HepG2 (cell line): ENCODE results near the gene DENND5B. TPM values are rescaled to one million over a fixed set of nuclear protein-coding genes. Genes with fewer than 3 reads are reported as not detected.

Experiments used
- ERF ChIP-seq: IDR thresholded peaks from 2 replicates; pipeline ENCODE4 v1.6.1; 2018; ENCODE audit warnings: missing biosample characterization, missing genetic modification reagents
- HOXA3 ChIP-seq: sonication (generic); formaldehyde crosslinking; IDR thresholded peaks from 2 replicates; pipeline ENCODE4 v1.5.0; 2020; ENCODE audit warnings: missing genetic modification reagents
- NKX3-1 ChIP-seq: sonication (generic); formaldehyde crosslinking; IDR thresholded peaks from 2 replicates; pipeline ENCODE4 v1.5.0; 2020; ENCODE audit warnings: missing genetic modification reagents
- PCBP1 ChIP-seq: fragments of 200-400 bp; formaldehyde crosslinking; IDR thresholded peaks from 2 replicates; pipeline ENCODE4 v1.6.1; 2017; ENCODE audit warnings: mild to moderate bottlenecking, low read depth, low read length, borderline replicate concordance
- TFAP4 ChIP-seq: sonication (generic); IDR thresholded peaks from 2 replicates; pipeline ENCODE4 v1.6.1; 2016; ENCODE audit warnings: low read depth, borderline replicate concordance
- ZFAT ChIP-seq: sonication (generic); formaldehyde crosslinking; conservative IDR thresholded peaks from 2 replicates; pipeline ENCODE4 v1.8.1; 2023; ENCODE audit warnings: missing genetic modification reagents, inconsistent platforms
- ZFP82 ChIP-seq: sonication (generic); formaldehyde crosslinking; IDR thresholded peaks from 2 replicates; pipeline ENCODE4 v1.5.1; 2020; ENCODE audit warnings: mild to moderate bottlenecking, missing genetic modification reagents, borderline replicate concordance
- ZFYVE20 ChIP-seq: sonication (generic); formaldehyde crosslinking; IDR thresholded peaks from 2 replicates; pipeline ENCODE4 v1.8.0; 2023; ENCODE audit warnings: low read depth, mild to moderate bottlenecking, moderate library complexity, missing genetic modification reagents, borderline replicate concordance
- ZNF207 ChIP-seq: fragments of 450-650 bp; IDR thresholded peaks from 2 replicates; pipeline ENCODE4 v1.6.1; 2016; ENCODE audit warnings: antibody characterized with exemption, borderline replicate concordance
- ZNF441 ChIP-seq: sonication (generic); formaldehyde crosslinking; IDR thresholded peaks from 2 replicates; pipeline ENCODE4 v1.7.0; 2021; ENCODE audit warnings: missing genetic modification reagents, borderline replicate concordance
- ZNF564 ChIP-seq: sonication (generic); formaldehyde crosslinking; IDR thresholded peaks from 2 replicates; pipeline ENCODE4 v1.8.1; 2023; ENCODE audit warnings: mild to moderate bottlenecking, missing genetic modification reagents
- ZNF770 ChIP-seq: sonication (generic); formaldehyde crosslinking; IDR thresholded peaks from 2 replicates; pipeline ENCODE4 v1.5.0; 2020; ENCODE audit warnings: mild to moderate bottlenecking, missing genetic modification reagents
- polyA plus RNA-seq, 8 experiments: library from polyadenylated mRNA; depleted of rRNA in 3 of 8; stranded (reverse) in 7 of 8; unstranded in 1 of 8; fragments of >200 nt; fragmentation: Illumina TruSeq in 4 of 8; extraction: Trizol in 4 of 8; gene quantifications; 2 replicates each; pipeline versions ENCODE4 v1.2.1 to v1.2.3, GENCODE V29; 2011 to 2016; ENCODE audit warnings: low read depth in 4 of 8, missing spikeins in 1 of 8, mixed read lengths in 1 of 8; ENCODE audit not compliant: insufficient read depth in 1 of 8
- total RNA-seq, 5 experiments: library from RNA; depleted of rRNA; stranded (reverse); fragments of >200 nt; fragmentation: Illumina TruSeq; extraction: Trizol; gene quantifications; 2 replicates each; pipeline ENCODE4 v1.2.3, GENCODE V29; 2016; ENCODE audit warnings: low read depth in 1 of 5
- TF ChIP-seq, protein P1 (sequence below), 2 experiments: fragments of 450-650 bp in 1 of 2; sonication (generic) in 1 of 2; formaldehyde crosslinking in 1 of 2; IDR thresholded peaks; 2 replicates each; pipeline versions ENCODE4 v1.6.1 to v1.8.0; 2016 to 2022; ENCODE audit warnings: antibody characterized with exemption in 1 of 2, mild to moderate bottlenecking in 1 of 2, missing genetic modification reagents in 1 of 2
- TF ChIP-seq, protein P2 (sequence below): sonication (generic); formaldehyde crosslinking; IDR thresholded peaks from 2 replicates; pipeline ENCODE4 v1.8.0; 2022; ENCODE audit warnings: low read depth, missing genetic modification reagents

DENND5B gene
- total and polyA plus RNA-seq, 2 of the 13 experiments (the other 11 are each of a cell fraction or from before 2014, with no cell fraction given), result 14.7 to 18.7 TPM

DNA sequence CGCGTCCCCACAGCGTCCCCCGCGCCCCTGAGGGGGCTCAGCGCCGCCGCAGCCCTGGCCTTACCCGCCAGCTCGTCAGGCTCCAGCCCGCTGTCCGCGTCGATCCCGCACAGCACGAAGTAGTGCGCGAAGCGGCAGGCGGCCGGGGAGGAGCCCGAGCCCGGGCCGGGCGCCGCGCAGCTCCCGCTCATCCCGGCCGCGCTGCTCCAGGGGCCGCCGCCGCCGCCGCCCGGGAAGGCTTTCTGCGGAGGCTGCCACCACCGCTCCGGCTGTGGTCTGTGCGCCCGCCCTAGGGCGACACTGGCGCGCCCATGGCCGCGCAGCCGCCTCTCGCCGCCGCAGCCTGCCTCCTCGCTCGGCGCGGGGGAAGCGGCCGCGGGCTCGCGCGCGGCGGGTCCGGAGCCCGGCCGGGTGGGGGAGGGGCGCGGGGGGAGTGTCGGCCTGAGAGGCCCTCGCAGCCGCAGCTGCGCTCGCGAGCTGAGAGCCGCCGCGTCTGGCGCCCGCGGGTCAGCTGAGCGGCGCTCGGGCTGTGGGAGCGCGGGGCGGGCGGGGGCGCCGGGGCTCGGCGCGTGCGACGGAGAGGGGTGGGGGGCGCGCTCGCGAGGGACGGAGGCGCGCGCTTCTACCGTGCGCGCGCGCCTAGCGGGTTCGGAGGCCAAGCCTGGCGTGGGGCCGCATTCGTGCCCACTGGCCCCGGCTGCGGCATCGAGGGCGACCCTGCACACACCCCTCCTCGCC lies at the start of gene DENND5B (continued):
- TF ChIP-seq, protein P1, sequence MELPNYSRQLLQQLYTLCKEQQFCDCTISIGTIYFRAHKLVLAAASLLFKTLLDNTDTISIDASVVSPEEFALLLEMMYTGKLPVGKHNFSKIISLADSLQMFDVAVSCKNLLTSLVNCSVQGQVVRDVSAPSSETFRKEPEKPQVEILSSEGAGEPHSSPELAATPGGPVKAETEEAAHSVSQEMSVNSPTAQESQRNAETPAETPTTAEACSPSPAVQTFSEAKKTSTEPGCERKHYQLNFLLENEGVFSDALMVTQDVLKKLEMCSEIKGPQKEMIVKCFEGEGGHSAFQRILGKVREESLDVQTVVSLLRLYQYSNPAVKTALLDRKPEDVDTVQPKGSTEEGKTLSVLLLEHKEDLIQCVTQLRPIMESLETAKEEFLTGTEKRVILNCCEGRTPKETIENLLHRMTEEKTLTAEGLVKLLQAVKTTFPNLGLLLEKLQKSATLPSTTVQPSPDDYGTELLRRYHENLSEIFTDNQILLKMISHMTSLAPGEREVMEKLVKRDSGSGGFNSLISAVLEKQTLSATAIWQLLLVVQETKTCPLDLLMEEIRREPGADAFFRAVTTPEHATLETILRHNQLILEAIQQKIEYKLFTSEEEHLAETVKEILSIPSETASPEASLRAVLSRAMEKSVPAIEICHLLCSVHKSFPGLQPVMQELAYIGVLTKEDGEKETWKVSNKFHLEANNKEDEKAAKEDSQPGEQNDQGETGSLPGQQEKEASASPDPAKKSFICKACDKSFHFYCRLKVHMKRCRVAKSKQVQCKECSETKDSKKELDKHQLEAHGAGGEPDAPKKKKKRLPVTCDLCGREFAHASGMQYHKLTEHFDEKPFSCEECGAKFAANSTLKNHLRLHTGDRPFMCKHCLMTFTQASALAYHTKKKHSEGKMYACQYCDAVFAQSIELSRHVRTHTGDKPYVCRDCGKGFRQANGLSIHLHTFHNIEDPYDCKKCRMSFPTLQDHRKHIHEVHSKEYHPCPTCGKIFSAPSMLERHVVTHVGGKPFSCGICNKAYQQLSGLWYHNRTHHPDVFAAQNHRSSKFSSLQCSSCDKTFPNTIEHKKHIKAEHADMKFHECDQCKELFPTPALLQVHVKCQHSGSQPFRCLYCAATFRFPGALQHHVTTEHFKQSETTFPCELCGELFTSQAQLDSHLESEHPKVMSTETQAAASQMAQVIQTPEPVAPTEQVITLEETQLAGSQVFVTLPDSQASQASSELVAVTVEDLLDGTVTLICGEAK (IDR thresholded peaks at IDR 0.05), result no peak
- TF ChIP-seq, protein P1 (CRISPR knock-in tag; IDR thresholded peaks at IDR 0.05), result no peak
- TF ChIP-seq ZNF770, result 0 out of 2 replicates have a peak, but pooled peaks have one; percentile 17
- TF ChIP-seq ZNF207, result no peak
- TF ChIP-seq ZNF564, result 0 out of 2 replicates have a peak, but pooled peaks have one; percentile 8
- TF ChIP-seq ZFAT, result no peak
- TF ChIP-seq ZFP82 (CRISPR knock-in tag), result 0 out of 2 replicates have a peak, but pooled peaks have one; percentile 20
- no peak for TF ChIP-seq ZFYVE20 (CRISPR knock-in tag)
- 0 out of 2 replicates have a peak, but pooled peaks have one; percentile 2 for TF ChIP-seq ERF (CRISPR knock-in tag)
- 0 out of 2 replicates have a peak, but pooled peaks have one; percentile 8 for TF ChIP-seq NKX3-1 (CRISPR knock-in tag)
- TF ChIP-seq HOXA3 (CRISPR knock-in tag), result peak; percentile 43; the same call in 1 of the 2 replicates
- TF ChIP-seq PCBP1, result 0 out of 2 replicates have a peak, but pooled peaks have one; percentile 4
- TF ChIP-seq, protein P2, sequence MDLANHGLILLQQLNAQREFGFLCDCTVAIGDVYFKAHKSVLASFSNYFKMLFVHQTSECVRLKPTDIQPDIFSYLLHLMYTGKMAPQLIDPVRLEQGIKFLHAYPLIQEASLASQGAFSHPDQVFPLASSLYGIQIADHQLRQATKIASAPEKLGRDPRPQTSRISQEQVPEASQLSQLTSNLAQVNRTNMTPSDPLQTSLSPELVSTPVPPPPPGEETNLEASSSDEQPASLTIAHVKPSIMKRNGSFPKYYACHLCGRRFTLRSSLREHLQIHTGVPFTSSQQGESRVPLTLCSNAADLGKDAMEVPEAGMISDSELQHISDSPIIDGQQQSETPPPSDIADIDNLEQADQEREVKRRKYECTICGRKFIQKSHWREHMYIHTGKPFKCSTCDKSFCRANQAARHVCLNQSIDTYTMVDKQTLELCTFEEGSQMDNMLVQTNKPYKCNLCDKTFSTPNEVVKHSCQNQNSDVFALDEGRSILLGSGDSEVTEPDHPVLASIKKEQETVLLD (CRISPR knock-in tag), result 0 out of 2 replicates have a peak, but pooled peaks have one; percentile 48
- TF ChIP-seq TFAP4, result peak; percentile 62; the same call in 1 of the 2 replicates
- 0 out of 2 replicates have a peak, but pooled peaks have one; percentile 14 for TF ChIP-seq ZNF441 (CRISPR knock-in tag)
